Measurements from ENCODE around the gene ERC2. TPM values are rescaled to one million over a fixed set of nuclear protein-coding genes. Genes with fewer than 3 reads are reported as not detected.

Gene ERC2
- polyA plus RNA-seq, 2 of the 4 experiments (the other 2 are of a cell fraction) = 0.16 TPM; not detected in 1

DNA sequence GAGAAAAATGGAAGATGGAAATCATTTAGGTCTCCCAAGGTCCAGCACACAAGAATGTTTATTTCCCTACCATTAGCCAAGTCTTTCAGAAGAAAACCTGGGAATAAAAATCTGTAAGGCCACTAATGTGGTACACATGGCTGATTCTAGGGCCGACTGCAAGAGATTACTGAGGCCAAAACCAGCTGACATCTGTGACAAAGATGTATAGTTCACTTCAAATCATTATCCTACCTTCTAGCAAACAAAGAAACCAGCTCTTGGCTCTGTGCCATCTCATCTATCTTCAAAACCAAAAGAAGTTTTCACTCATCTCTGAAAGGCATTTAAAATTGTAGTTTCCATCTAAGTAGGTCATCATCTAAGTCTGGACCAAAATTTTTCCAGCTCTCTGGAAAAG lies 43.9 kb downstream of the ERC2 start (continued):
- TF ChIP-seq, protein P1, sequence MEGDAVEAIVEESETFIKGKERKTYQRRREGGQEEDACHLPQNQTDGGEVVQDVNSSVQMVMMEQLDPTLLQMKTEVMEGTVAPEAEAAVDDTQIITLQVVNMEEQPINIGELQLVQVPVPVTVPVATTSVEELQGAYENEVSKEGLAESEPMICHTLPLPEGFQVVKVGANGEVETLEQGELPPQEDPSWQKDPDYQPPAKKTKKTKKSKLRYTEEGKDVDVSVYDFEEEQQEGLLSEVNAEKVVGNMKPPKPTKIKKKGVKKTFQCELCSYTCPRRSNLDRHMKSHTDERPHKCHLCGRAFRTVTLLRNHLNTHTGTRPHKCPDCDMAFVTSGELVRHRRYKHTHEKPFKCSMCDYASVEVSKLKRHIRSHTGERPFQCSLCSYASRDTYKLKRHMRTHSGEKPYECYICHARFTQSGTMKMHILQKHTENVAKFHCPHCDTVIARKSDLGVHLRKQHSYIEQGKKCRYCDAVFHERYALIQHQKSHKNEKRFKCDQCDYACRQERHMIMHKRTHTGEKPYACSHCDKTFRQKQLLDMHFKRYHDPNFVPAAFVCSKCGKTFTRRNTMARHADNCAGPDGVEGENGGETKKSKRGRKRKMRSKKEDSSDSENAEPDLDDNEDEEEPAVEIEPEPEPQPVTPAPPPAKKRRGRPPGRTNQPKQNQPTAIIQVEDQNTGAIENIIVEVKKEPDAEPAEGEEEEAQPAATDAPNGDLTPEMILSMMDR (IDR thresholded peaks at IDR 0.05) = no peak
- no peak for TF ChIP-seq RNF2 (IDR thresholded peaks at IDR 0.05; ENCODE audit: borderline replicate concordance, low read depth)

DNA sequence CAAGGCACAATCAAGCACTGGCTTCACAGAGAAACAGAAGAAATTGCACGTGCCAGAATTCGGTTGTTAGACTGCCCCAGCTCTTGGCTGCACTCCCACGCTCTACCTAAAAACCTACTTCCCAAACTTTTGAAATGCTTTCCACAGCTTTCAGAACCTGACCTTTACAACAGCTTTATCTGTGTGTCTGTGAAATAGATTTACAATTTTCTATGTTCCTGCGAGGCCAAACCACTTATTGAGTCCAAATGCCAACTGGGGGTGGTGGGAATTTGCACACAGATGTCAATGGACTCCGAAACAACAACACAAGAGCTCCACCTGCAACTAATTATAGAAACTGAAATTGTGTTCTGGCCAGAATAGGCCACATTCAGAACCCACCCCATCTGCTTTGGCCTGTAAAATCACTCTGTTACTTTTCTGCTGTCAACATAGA lies 44.6 kb downstream of the ERC2 start:
- no peak for TF ChIP-seq ZNF302 (CRISPR knock-in tag; IDR thresholded peaks at IDR 0.05)
- no peak for TF ChIP-seq HEYL (CRISPR knock-in tag; IDR thresholded peaks at IDR 0.05)
- no peak for TF ChIP-seq EP300 (IDR thresholded peaks at IDR 0.05)
- no peak for TF ChIP-seq CBX8 (IDR thresholded peaks at IDR 0.05)
- no peak overlapping the region for H3K4me2 ChIP-seq
- 30% methylated on average over 5 of the region's 5 CpGs for WGBS (ENCODE audit: missing lambda C conversion rate)
- no peak for ATAC-seq
- CTCF ChIA-PET = interaction anchor here (0.8 to 2.5 kb wide), 3 partner anchors 11 to 83 kb away, joined by 3 to 12 read pairs (median 4); no protein-coding TSS in a partner anchor
- POLR2A ChIA-PET = no interaction called here
- H3K9me3 ChIP-seq = no peaks in the 10 kb centered on the region
- H3K27ac ChIP-seq = no peak overlapping the region
- DNase-seq (ENCODE audit: low read depth in 1 of 2, low spot score in 1 of 2) = no peak
- FAIRE-seq = no peak
- H3K4me1 ChIP-seq = no peaks in the 10 kb centered on the region
- H3K4me3 ChIP-seq = no peak overlapping the region

DNA sequence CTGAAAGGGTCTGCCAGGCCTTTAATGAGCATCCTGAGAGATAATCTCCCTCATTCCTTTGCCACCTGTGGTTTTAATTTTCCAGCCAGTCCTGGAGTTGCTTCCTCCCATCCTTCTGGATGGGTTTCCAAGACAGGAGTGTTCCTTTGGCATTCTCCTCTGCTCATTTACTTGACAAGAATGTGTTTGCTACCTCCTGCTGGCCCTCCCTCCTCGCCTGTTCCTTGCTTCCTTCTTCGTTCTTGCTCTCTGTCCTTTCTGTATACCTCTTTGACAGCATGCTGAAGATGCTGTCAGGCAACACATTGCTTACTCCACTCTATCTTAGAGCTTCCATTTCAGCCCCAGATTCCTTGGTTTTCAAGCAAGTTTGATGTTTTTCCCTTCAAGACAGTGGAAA lies 46.0 kb downstream of the ERC2 start:
- Histone ChIP-seq H3K4me2 (no peak overlapping the region), H3K4me1 (no peaks in the 10 kb centered on the region), H3K4me3 (no peak overlapping the region), H3K27ac (no peak overlapping the region), H3K9me3 (no peaks in the 10 kb centered on the region)
- no peak for ATAC-seq
- CTCF ChIA-PET = interaction anchor here (0.6 to 2.5 kb wide), 2 partner anchors 25 to 47 kb away, joined by 3 to 12 read pairs; no protein-coding TSS in a partner anchor
- WGBS (ENCODE audit: missing lambda C conversion rate) = 0% methylated on average over 2 of the region's 2 CpGs
- POLR2A ChIA-PET = no interaction called here
- no peak for FAIRE-seq
- TF ChIP-seq, protein P2, sequence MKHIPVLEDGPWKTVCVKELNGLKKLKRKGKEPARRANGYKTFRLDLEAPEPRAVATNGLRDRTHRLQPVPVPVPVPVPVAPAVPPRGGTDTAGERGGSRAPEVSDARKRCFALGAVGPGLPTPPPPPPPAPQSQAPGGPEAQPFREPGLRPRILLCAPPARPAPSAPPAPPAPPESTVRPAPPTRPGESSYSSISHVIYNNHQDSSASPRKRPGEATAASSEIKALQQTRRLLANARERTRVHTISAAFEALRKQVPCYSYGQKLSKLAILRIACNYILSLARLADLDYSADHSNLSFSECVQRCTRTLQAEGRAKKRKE (CRISPR knock-in tag; IDR thresholded peaks at IDR 0.05; ENCODE audit: low read depth) = no peak
- no peak for TF ChIP-seq MAFK (IDR thresholded peaks at IDR 0.05; ENCODE audit: partially characterized antibody)
- TF ChIP-seq EHF (CRISPR knock-in tag; IDR thresholded peaks at IDR 0.05) = no peak
- TF ChIP-seq, protein P3, sequence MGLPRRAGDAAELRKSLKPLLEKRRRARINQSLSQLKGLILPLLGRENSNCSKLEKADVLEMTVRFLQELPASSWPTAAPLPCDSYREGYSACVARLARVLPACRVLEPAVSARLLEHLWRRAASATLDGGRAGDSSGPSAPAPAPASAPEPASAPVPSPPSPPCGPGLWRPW (IDR thresholded peaks at IDR 0.05) = no peak
- TF ChIP-seq HDAC2 (IDR thresholded peaks at IDR 0.05) = no peak
- no peak for TF ChIP-seq KDM1A (IDR thresholded peaks at IDR 0.05; ENCODE audit: low read depth)
- TF ChIP-seq CBX8 (IDR thresholded peaks at IDR 0.05) = no peak
- DNase-seq (ENCODE audit: low read depth in 1 of 2, low spot score in 1 of 2) = no peak

DNA sequence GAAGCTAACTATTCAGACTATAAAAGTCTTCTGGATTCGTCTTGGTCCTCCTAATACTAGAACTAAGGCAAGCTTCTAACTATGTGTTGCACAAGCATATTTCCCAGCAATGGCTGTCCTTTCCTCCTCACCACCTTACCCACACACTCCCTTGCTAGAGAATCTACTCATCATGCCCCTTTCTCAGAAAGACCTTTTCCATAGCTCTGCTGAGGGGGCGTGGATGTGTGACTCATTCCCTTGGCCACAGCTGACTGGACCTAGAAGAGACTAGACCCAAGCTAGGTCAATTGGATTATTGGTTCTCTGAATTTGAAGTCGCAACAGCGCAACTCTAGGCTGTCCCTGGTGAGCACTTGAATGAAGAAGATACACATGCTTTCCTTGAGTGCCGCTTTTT lies 47.1 kb downstream of the ERC2 start:
- no peak for ATAC-seq
- WGBS (ENCODE audit: missing lambda C conversion rate) = 46% methylated on average over 5 of the region's 5 CpGs
- no peak for DNase-seq (ENCODE audit: low read depth in 1 of 2, low spot score in 1 of 2)
- no peak for TF ChIP-seq EHF (CRISPR knock-in tag; IDR thresholded peaks at IDR 0.05)
- no peak for TF ChIP-seq RNF2 (IDR thresholded peaks at IDR 0.05; ENCODE audit: borderline replicate concordance, low read depth)
- no peak for TF ChIP-seq NPAS2 (CRISPR knock-in tag; IDR thresholded peaks at IDR 0.05; ENCODE audit: borderline replicate concordance)
- TF ChIP-seq POLR2AphosphoS2 (conservative IDR thresholded peaks at IDR 0.05; ENCODE audit: low read length) = no peak
- no peak for TF ChIP-seq CBX8 (IDR thresholded peaks at IDR 0.05)
- no peak for TF ChIP-seq CHD2 (IDR thresholded peaks at IDR 0.05; ENCODE audit: low read length, partially characterized antibody)
- TF ChIP-seq HOXB5 (CRISPR knock-in tag; IDR thresholded peaks at IDR 0.05) = no peak
- TF ChIP-seq TFCP2L1 (CRISPR knock-in tag; IDR thresholded peaks at IDR 0.05) = no peak
- TF ChIP-seq ZC3H11A (IDR thresholded peaks at IDR 0.05) = no peak
- TF ChIP-seq HOXA7 (CRISPR knock-in tag; IDR thresholded peaks at IDR 0.05) = no peak
- TF ChIP-seq POLR2A (IDR thresholded peaks at IDR 0.05; ENCODE audit: low read length) = no peak
- no peak overlapping the region for H3K4me3 ChIP-seq
- H3K9me3 ChIP-seq = no peaks in the 10 kb centered on the region
- H3K4me2 ChIP-seq = no peak overlapping the region
- ChIA-PET CTCF (interaction anchor here (0.8 kb wide), 1 partner anchor 25 kb away, joined by 3 read pairs; no protein-coding TSS in a partner anchor), POLR2A (no interaction called here)
- H3K4me1 ChIP-seq = no peaks in the 10 kb centered on the region
- no peak overlapping the region for H3K27ac ChIP-seq
- FAIRE-seq = no peak
